IMR-90 (cell line): ENCODE measurements around the gene ZNF554. TPM values are rescaled to one million over a fixed set of nuclear protein-coding genes. Genes with fewer than 3 reads are reported as not detected.

Experiments
- ATAC-seq: fragments of 200-7000 bp; cut with Tn5 transposase; 2 replicates; pipeline ENCODE4 v1.9.1; 2020; ENCODE audit warnings: low read depth, mild to moderate bottlenecking, moderate library complexity
- BruUV-seq: library from RNA; stranded (reverse); fragments of 400-500 nt; replicated peaks from 2 replicates; lab custom pipeline; 2021; lab: Mats Ljungman, UMichigan
- CTCF ChIA-PET: fragments of 300-600 bp; formaldehyde crosslinking; extraction: SDS; loops from one replicate; lab custom pipeline; 2021; ENCODE audit warnings: antibody characterized with exemption; lab: Yijun Ruan, JAX
- POLR2A ChIA-PET: fragments of 300-600 bp; sonication (Branson Sonifier 250); formaldehyde crosslinking; loops from one replicate; lab custom pipeline; 2022; ENCODE audit warnings: antibody characterized with exemption; ENCODE audit not compliant: unreplicated experiment; lab: Charles Lee
- DNase-seq: peaks from one replicate; pipeline ENCODE4 v3.0.0; 2013
- H2AFZ ChIP-seq: replicated peaks from 2 replicates; pipeline ENCODE3; 2013; ENCODE audit warnings: low read length, mild to moderate bottlenecking; ENCODE audit not compliant: poor library complexity
- H2AK5ac ChIP-seq: 2 replicates; pipeline ENCODE4 v1.6.1; 2013; ENCODE audit warnings: low read depth, low read length, inconsistent platforms
- H2AK9ac ChIP-seq: replicated peaks from 2 replicates; pipeline ENCODE3; 2013; ENCODE audit warnings: mild to moderate bottlenecking, low read depth, low read length, moderate library complexity; ENCODE audit not compliant: poor library complexity
- H2BK120ac ChIP-seq: 2 replicates; pipeline ENCODE4 v1.6.1; 2013; ENCODE audit warnings: low read depth, low read length, inconsistent platforms
- H2BK15ac ChIP-seq: 3 replicates; pipeline ENCODE4 v1.6.1; 2013; ENCODE audit warnings: low read depth, low read length, inconsistent platforms
- H2BK20ac ChIP-seq: 2 replicates; pipeline ENCODE4 v1.6.1; 2013; ENCODE audit warnings: low read depth, mild to moderate bottlenecking, inconsistent platforms, low read length, moderate library complexity
- H2BK5ac ChIP-seq: 2 replicates; pipeline ENCODE4 v1.6.1; 2013; ENCODE audit warnings: mild to moderate bottlenecking, low read depth, low read length, inconsistent platforms; ENCODE audit not compliant: poor library complexity, severe bottlenecking
- H3K14ac ChIP-seq: replicated peaks from 2 replicates; pipeline ENCODE4 v1.6.1; 2013; ENCODE audit warnings: low read depth, low read length, inconsistent platforms
- H3K18ac ChIP-seq: 2 replicates; pipeline ENCODE4 v1.6.1; 2013; ENCODE audit warnings: low read depth, low read length, control low read depth
- H3K23ac ChIP-seq: 2 replicates; pipeline ENCODE4 v1.6.1; 2013; ENCODE audit warnings: low read depth, low read length, inconsistent platforms
- H3K27ac ChIP-seq: 2 replicates; pipeline ENCODE4 v1.5.1; 2013; ENCODE audit warnings: mild to moderate bottlenecking, control low read depth, low read length; ENCODE audit not compliant: insufficient read depth
- H3K27me3 ChIP-seq: 2 replicates; pipeline ENCODE4 v1.6.1; 2013; ENCODE audit warnings: low read length; ENCODE audit not compliant: control insufficient read depth, insufficient read depth
- H3K36me3 ChIP-seq: 2 replicates; pipeline ENCODE4 v1.6.1; 2013; ENCODE audit warnings: low read length, mixed read lengths; ENCODE audit not compliant: control insufficient read depth, insufficient read depth
- H3K4ac ChIP-seq: 2 replicates; pipeline ENCODE4 v1.6.1; 2013; ENCODE audit warnings: low read depth, low read length, inconsistent platforms
- H3K4me1 ChIP-seq: 2 replicates; pipeline ENCODE4 v1.6.1; 2013; ENCODE audit warnings: low read length, mixed read lengths; ENCODE audit not compliant: control insufficient read depth, insufficient read depth
- H3K4me2 ChIP-seq: 2 replicates; pipeline ENCODE4 v1.6.1; 2013; ENCODE audit warnings: low read depth, mild to moderate bottlenecking, control low read depth, low read length, moderate library complexity
- H3K4me3 ChIP-seq: 2 replicates; pipeline ENCODE4 v1.5.1; 2013; ENCODE audit warnings: low read depth, mild to moderate bottlenecking, control low read depth, low read length, moderate library complexity; ENCODE audit not compliant: insufficient read depth
- H3K56ac ChIP-seq: 2 replicates; pipeline ENCODE4 v1.6.1; 2013; ENCODE audit warnings: low read length, inconsistent platforms; ENCODE audit not compliant: insufficient read depth; ENCODE audit errors: extremely low read depth
- H3K79me1 ChIP-seq, 2 experiments: 2 replicates each; pipeline ENCODE4 v1.6.1; 2013; ENCODE audit warnings: low read length in 2 of 2, inconsistent platforms in 1 of 2, low read depth in 1 of 2
- H3K9ac ChIP-seq: 2 replicates; pipeline ENCODE4 v1.6.1; 2013; ENCODE audit warnings: low read depth, low read length, control low read depth
- H3K9me1 ChIP-seq: 2 replicates; pipeline ENCODE4 v1.6.1; 2013; ENCODE audit warnings: low read length, inconsistent platforms; ENCODE audit not compliant: insufficient read depth
- H3K9me3 ChIP-seq: 2 replicates; pipeline ENCODE4 v1.6.1; 2013; ENCODE audit warnings: low read length; ENCODE audit not compliant: control insufficient read depth, insufficient read depth
- H4K20me1 ChIP-seq: 2 replicates; pipeline ENCODE4 v1.6.1; 2013; ENCODE audit warnings: low read length, inconsistent platforms; ENCODE audit not compliant: insufficient read depth
- H4K5ac ChIP-seq: 2 replicates; pipeline ENCODE4 v1.6.1; 2013; ENCODE audit warnings: mild to moderate bottlenecking, low read depth, low read length, control low read depth
- H4K8ac ChIP-seq, 2 experiments: 2 replicates each; pipeline ENCODE4 v1.6.1; 2013; ENCODE audit warnings: low read depth in 2 of 2, low read length in 2 of 2, control low read depth in 1 of 2, inconsistent platforms in 1 of 2
- H4K91ac ChIP-seq: 2 replicates; pipeline ENCODE4 v1.6.1; 2013; ENCODE audit warnings: low read depth, low read length, inconsistent platforms; ENCODE audit not compliant: insufficient read depth
- BHLHE40 ChIP-seq: fragments of 150-350 bp; IDR thresholded peaks from 2 replicates; pipeline ENCODE4 v1.6.1; 2016; ENCODE audit warnings: mild to moderate bottlenecking, low read depth, low read length
- CEBPB ChIP-seq: IDR thresholded peaks from 2 replicates; pipeline ENCODE4 v1.6.1; 2012; ENCODE audit warnings: low read depth, low read length, improper control_type of control experiment
- CHD1 ChIP-seq: IDR thresholded peaks from 2 replicates; pipeline ENCODE4 v1.6.1; 2012; ENCODE audit warnings: low read depth, low read length, improper control_type of control experiment
- CTCF ChIP-seq: conservative IDR thresholded peaks from 2 replicates; pipeline ENCODE4 v1.5.1; 2012; ENCODE audit warnings: mild to moderate bottlenecking, low read depth, low read length, improper control_type of control experiment
- ELK1 ChIP-seq: fragments of 150-350 bp; IDR thresholded peaks from 2 replicates; pipeline ENCODE4 v1.6.1; 2016; ENCODE audit warnings: low read depth, mild to moderate bottlenecking, low read length, moderate library complexity, borderline replicate concordance
- FOS ChIP-seq: fragments of 150-350 bp; IDR thresholded peaks from 2 replicates; pipeline ENCODE4 v1.6.1; 2016; ENCODE audit warnings: low read depth, low read length
- MAFK ChIP-seq: IDR thresholded peaks from 2 replicates; pipeline ENCODE4 v1.6.1; 2012; ENCODE audit warnings: low read depth, low read length, improper control_type of control experiment
- MAZ ChIP-seq: IDR thresholded peaks from 2 replicates; pipeline ENCODE4 v1.6.1; 2012; ENCODE audit warnings: low read depth, mild to moderate bottlenecking, low read length, improper control_type of control experiment, moderate library complexity, borderline replicate concordance
- MXI1 ChIP-seq: IDR thresholded peaks from 2 replicates; pipeline ENCODE4 v1.6.1; 2012; ENCODE audit warnings: low read depth, mild to moderate bottlenecking, low read length, moderate library complexity, borderline replicate concordance
- NFE2L2 ChIP-seq: fragments of 150-350 bp; IDR thresholded peaks from 2 replicates; pipeline ENCODE4 v1.6.1; 2016; ENCODE audit warnings: low read depth, mild to moderate bottlenecking, low read length
- POLR2A ChIP-seq: IDR thresholded peaks from 2 replicates; pipeline ENCODE4 v1.6.1; 2012; ENCODE audit warnings: mild to moderate bottlenecking, low read depth, low read length
- RAD21 ChIP-seq: IDR thresholded peaks from 2 replicates; pipeline ENCODE4 v1.6.1; 2012; ENCODE audit warnings: low read length, improper control_type of control experiment
- RCOR1 ChIP-seq: IDR thresholded peaks from 2 replicates; pipeline ENCODE4 v1.6.1; 2012; ENCODE audit warnings: mild to moderate bottlenecking, low read length, improper control_type of control experiment; ENCODE audit not compliant: insufficient replicate concordance
- RFX5 ChIP-seq: IDR thresholded peaks from 2 replicates; pipeline ENCODE4 v1.8.0; 2012; ENCODE audit warnings: low read depth, mild to moderate bottlenecking, low read length, moderate library complexity
- SMC3 ChIP-seq: fragments of 150-350 bp; IDR thresholded peaks from 2 replicates; pipeline ENCODE4 v1.6.1; 2016; ENCODE audit warnings: low read depth, mild to moderate bottlenecking, antibody characterized with exemption, low read length, moderate library complexity
- USF2 ChIP-seq: fragments of 150-350 bp; IDR thresholded peaks from 2 replicates; pipeline ENCODE4 v1.6.1; 2017; ENCODE audit warnings: mild to moderate bottlenecking, antibody characterized with exemption, low read length, low read depth
- WGBS, 2 experiments: methylation state at CpG; one replicate each; pipeline versions ENCODE4 v1.1.5 to v1.1.7; 2013; ENCODE audit warnings: missing lambda C conversion rate in 2 of 2; ENCODE audit not compliant: insufficient read length in 1 of 2; ENCODE audit errors: extremely low coverage in 2 of 2; 5-methylcytosine and 5-hydroxymethylcytosine counted together
- dilution Hi-C: fragments of 300-500 bp; cut with HindIII; formaldehyde crosslinking; loops from one replicate; pipeline ENCODE4 v1.14.3; 2018; ENCODE audit warnings: low sequenced_read_pairs; ENCODE audit not compliant: unreplicated experiment
- in situ Hi-C: fragments of 300-500 bp; cut with MboI; formaldehyde crosslinking; loops from 3 replicates; pipeline ENCODE4 v1.14.3; 2019; ENCODE audit warnings: low sequenced_read_pairs, inconsistent platforms, mixed read lengths
- intact Hi-C: fragments of 100-400 bp; cut with micrococcal nuclease; formaldehyde crosslinking; loops from 2 replicates; pipeline ENCODE4 v1.10.0; 2022
- polyA plus RNA-seq, 3 experiments: library from polyadenylated mRNA; depleted of rRNA; stranded (reverse); fragments of >200 nt; gene quantifications; 2 replicates each; pipeline ENCODE4 v1.2.3, GENCODE V29; 2012; ENCODE audit warnings: low replicate concordance in 1 of 3
- total RNA-seq: library from RNA; depleted of rRNA; stranded (reverse); fragments of >200 nt; gene quantifications from 2 replicates; pipeline ENCODE4 v1.2.3, GENCODE V29; 2012

Gene ZNF554
- total and polyA plus RNA-seq, 2 of the 4 experiments (the other 2 are of a cell fraction): 1.5 to 3.0 TPM

GRCh38 chr19:2805991-2806649 lies 13.5 kb upstream of the ZNF554 start:
- Histone ChIP-seq H3K4me3 (no peak overlapping the region), H2BK15ac (no peak overlapping the region), H3K4ac (no peak overlapping the region), H4K91ac (no peak overlapping the region), H2BK20ac (no peak overlapping the region), H4K8ac (no peak overlapping the region), H2AK5ac (no peak overlapping the region), H3K9ac (no peak overlapping the region), H3K79me1 (peaks cover 0 to 12% of the 10 kb centered on the region in 2 experiments; a peak in 2 of 4 replicates), H2AFZ (no peak overlapping the region), H2AK9ac (peak overlapping the region; percentile 24), H3K14ac (no peak overlapping the region), H3K36me3 (peaks cover 51% of the 10 kb centered on the region), H3K4me2 (no peak overlapping the region), H3K56ac (no peak overlapping the region), H2BK5ac (no peak overlapping the region), H4K5ac (no peak overlapping the region), H2BK120ac (no peak overlapping the region), H3K18ac (no peak overlapping the region), H3K27ac (no peak overlapping the region), H3K23ac (no peak overlapping the region), H3K9me3 (no peaks in the 10 kb centered on the region), H4K20me1 (peaks cover 6% of the 10 kb centered on the region; the same call in 1 of the 2 replicates), H3K9me1 (no peaks in the 10 kb centered on the region), H3K27me3 (no peaks in the 10 kb centered on the region), H3K4me1 (no peaks in the 10 kb centered on the region)
- TF ChIP-seq MAZ (no peak), MAFK (no peak), SMC3 (no peak), NFE2L2 (no peak), CEBPB (no peak), ELK1 (no peak), CHD1 (no peak), MXI1 (no peak), BHLHE40 (no peak), USF2 (no peak), RAD21 (no peak), RFX5 (no peak), CTCF (no peak), FOS (no peak), POLR2A (no peak), RCOR1 (no peak)
- no TSS peak for BruUV-seq
- ATAC-seq (no peak), DNase-seq (no peak)
- POLR2A ChIA-PET: no interaction called here
- dilution Hi-C loops (no loop called here), in situ Hi-C loops (no loop called here), intact Hi-C loops (no loop called here)
- CTCF ChIA-PET: no interaction called here
- 95% methylated on average over 18 of the region's 23 CpGs; no CpG with 5 or more reads in 1 of the 2 experiments for WGBS, 2 experiments
